HuH-7.5 (cell line): ENCODE measurements around the gene USP40.
"Not testable (repeated sequence)": the region's sequence is repeated elsewhere in the genome, so short reads cannot be mapped to it uniquely, and the experiment has no call there.

Experiments used
- DNase-seq: peaks from one replicate; pipeline ENCODE4 v3.0.0; 2011; ENCODE audit warnings: low spot score

Gene USP40, protein sequence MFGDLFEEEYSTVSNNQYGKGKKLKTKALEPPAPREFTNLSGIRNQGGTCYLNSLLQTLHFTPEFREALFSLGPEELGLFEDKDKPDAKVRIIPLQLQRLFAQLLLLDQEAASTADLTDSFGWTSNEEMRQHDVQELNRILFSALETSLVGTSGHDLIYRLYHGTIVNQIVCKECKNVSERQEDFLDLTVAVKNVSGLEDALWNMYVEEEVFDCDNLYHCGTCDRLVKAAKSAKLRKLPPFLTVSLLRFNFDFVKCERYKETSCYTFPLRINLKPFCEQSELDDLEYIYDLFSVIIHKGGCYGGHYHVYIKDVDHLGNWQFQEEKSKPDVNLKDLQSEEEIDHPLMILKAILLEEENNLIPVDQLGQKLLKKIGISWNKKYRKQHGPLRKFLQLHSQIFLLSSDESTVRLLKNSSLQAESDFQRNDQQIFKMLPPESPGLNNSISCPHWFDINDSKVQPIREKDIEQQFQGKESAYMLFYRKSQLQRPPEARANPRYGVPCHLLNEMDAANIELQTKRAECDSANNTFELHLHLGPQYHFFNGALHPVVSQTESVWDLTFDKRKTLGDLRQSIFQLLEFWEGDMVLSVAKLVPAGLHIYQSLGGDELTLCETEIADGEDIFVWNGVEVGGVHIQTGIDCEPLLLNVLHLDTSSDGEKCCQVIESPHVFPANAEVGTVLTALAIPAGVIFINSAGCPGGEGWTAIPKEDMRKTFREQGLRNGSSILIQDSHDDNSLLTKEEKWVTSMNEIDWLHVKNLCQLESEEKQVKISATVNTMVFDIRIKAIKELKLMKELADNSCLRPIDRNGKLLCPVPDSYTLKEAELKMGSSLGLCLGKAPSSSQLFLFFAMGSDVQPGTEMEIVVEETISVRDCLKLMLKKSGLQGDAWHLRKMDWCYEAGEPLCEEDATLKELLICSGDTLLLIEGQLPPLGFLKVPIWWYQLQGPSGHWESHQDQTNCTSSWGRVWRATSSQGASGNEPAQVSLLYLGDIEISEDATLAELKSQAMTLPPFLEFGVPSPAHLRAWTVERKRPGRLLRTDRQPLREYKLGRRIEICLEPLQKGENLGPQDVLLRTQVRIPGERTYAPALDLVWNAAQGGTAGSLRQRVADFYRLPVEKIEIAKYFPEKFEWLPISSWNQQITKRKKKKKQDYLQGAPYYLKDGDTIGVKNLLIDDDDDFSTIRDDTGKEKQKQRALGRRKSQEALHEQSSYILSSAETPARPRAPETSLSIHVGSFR

DNA sequence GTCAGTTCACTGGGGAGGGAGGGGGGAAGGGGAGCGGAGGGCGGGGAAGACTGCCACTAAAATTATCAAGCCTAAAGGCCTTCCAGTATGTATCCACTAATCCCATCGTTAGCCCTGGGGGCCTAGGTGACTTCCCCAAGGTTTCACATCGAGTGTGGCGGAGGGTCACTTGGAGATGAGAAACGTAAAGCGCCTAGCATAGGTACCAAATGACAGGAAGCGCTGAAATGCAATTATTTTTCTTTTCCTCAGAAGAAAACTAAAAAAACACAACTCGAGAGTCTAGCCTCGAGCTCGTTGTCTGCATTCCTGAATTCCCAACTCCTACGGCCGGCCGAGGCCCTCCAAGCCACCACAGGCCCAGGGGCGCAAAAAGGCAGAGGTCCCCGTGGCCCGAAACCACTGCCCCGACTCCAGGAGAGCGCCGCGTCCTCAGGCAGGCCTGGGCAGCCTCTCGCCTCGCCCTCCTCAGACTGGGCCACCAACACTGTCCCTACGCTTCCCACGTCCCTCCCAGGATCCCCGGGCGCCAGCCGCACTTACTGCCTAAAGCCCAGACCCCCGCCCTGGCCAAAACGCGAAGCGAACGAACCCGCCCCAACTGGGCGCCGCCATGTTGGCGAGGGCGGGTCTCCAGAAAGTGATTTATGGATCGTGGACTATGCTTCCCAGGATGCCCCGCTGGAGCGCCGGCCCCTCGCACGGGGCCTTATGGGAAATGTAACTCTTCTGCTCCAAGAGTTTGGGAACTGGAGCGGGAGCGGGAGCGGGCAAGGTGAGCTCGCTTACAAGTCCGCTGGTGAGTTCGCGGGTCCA lies at the start of gene USP40:
TSS of gene USP40 (minus strand) at position 642 of the 816 bp plus-strand sequence. CDS start 1,228 bp downstream, outside the sequence.
- DNase-seq: peak; percentile 49

DNA sequence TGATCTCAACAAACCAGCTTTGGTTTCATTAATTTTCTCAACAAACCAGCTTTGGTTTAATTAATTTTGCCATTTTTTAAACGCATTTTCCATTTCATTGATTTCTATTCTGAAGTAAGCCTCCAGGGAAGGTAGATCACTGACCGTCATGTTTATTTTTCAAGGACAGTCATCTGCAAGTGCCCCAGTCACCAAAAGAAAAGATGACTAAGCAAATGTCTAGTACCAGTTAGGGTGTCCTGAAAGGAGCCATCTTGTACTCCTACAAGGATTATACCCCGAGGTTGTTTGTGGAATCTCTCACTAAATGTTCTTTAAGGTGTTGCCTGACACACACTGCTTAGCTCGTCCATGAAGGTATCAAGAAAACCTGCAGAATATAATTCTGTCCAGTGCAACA lies 44.7 kb upstream of the USP40 start:
- DNase-seq: no peak

DNA sequence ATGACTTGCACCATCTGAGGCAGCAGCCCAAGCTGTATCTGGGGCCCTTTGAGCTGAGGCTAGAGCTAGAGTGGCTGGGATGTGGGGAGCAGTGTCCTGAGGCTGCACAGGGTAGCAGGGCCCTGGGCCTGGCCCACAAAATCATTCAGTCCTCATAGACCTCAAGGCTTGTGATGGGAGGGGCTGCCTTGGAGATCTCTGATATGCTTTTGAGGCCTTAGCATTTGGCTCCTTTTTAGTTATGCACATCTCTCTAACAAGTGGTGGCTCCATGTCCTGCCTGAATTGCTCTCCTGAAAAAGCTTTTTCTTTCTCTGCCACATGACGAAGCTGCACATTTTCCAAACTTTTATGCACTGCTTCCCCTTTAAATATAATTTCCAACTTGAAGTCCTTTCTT lies 39.1 kb upstream of the USP40 start:
- DNase-seq: no peak

DNA sequence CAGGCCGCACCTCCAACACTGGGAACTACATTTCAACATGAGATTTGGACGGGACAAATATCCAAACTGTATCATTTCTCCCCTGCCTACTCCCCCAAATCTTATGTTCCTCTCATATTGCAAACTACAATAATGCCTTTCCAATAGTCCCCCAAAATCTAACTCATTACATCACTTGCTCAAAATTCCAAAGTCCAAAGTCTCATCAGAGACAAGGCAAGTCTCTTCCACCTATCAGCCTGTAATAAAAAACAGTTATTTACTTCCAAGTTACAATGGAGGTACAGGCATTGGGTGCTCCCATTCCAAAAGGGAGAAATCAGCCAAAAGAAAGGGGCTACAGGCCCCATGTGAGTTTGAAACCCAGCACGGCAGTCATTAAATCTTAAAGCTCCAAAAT lies 38.2 kb upstream of the USP40 start:
- DNase-seq: no peak

DNA sequence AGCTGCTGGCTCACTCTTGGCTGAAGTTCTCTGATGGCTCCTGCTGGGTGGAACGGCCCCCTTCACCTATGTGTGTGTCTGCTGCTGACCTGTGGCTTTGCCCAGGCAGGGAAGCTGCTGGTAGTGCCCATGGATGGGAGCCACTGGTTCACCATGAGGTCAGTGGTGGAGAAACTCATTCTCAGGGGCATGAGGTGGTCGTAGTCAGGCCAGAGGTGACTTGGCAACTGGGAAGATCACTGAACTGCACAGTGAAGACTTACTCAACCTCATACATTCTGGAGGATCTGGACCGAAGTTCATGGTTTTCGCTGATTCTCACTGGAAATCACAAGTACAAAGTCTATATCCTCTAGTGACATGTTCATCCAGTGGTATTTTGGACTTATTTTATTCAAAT lies 36.9 kb upstream of the USP40 start:
- no peak for DNase-seq

DNA sequence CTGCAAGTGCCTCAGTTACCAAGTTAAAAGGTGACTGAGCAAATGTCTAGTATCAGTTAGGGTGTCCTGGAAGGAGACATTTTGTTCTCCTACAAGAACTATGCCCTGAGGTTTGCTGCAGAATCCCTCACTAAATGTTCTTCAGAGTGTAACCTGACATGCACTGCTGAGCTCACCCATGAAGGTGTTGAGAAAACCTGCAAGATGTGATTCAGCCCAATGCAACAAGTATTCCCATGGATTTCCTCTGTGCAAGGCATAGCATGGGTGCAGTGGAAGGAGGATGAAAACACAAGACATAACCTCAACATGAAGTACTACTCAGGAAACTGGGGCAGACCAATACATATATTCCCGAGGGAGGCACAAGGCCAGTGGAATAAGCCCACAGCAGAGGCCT lies 35.5 kb upstream of the USP40 start:
- DNase-seq: no peak

DNA sequence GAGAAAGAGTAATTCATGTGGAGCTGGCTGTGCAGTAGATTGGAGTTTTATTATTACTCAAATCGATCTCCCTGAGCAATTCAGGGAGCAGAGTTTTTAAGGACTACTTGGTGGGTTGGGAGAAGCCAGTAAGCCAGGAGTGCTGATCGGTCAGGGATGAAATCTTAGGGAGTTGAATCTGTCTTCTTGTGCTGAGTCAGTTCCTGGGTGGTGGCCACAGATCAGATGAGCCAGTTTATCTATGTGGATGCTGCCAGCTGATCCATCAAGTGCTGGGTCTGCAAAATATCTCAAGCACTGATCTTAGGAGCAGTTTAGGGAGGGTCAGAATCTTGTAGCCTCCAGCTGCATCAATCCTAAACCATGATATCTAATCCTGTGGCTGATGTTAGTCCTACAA lies 33.8 kb upstream of the USP40 start:
- DNase-seq: no peak

DNA sequence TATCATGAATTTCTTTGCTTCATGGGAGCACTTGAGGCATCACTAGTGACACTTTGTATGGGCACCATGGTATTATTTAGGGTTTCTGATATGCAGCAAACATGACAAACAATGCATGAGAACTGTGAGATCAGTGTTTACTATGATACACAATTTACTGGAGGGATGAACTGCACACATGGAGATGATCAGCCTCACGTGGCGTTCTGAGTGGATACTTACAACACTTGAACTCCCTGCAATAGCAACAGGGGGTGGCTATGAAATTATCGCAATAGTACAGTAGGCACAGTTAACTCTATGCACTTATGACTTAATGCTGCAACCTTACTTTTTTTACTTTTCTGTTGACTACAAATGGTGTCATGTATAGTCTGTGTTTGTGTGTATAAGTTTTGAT lies 32.4 kb upstream of the USP40 start:
- no peak for DNase-seq

DNA sequence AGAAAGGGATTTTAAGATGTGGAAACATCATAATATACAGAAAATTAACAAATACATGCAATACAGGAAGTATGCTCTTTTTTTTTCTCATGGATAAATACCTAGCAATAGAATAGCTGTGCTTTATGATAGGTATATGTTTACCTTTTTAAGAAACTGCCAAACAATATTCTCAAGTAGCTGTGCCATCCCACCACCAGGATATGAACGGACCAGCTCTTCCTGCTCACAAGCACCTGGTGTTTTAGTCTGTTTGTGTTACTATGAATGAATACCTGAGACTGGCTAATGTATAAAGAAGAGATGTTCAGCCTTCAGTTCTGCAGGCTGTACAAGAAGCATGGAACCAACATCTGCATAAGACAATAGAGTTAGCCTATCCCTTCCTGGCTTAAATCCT lies 30.9 kb upstream of the USP40 start:
- DNase-seq: no peak

DNA sequence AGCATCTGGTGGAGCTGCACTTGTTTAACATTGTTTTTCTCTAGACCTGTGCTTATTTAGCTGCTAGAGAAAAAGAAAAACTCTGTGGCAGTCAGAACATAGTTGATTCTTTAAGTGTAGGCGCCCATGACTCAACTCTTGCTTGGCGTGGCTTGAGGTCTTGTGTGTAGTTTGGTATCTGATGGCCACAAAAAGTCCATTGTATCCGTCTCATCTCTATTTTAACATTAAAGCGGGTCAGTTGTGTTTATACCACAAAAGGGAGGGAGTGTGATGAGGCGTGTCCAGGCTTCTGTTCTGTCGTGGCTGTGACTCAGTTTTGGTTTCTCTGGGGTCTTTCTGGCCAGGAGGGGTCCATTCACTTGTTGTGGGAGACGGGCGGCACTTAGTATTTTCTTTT lies 26.6 kb upstream of the USP40 start:
- no peak for DNase-seq

DNA sequence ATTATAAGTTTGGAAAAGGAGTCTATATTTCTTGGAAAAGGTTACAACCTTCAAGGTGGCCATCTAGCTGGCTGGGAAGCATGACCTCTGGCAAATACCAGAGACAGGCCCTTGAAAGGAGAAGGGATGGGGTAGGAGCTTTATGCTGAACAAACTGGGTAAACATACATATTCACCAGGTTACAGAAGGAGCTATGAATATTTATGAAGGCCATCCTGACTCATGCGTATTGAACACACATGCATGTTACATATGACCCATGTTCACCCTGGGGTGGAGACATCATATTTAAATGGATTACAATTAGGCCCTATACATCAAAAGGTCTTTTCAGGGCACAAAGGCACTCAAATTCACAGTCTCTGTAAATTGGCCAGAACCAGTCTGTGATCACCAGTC lies 26.1 kb upstream of the USP40 start:
- DNase-seq: not testable (repeated sequence)

DNA sequence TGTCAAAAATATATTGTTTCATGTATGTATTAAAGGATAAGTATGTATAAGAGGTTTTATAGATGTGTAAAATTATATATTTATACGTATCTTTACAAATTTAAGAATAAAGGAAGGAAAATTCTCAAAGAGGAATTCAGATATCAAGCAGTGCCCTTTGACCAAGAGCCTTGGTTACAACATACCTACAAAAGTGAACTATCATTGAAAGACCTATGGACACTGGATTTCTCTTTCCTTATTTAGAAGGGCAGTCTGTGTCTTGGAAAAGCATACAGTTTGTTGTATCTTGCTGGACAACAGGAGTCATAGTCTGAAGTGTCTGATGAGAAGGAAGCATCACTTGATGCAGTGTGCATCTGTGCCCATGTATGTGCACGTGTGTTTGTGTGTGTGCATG lies 21.8 kb upstream of the USP40 start:
- DNase-seq: no peak

DNA sequence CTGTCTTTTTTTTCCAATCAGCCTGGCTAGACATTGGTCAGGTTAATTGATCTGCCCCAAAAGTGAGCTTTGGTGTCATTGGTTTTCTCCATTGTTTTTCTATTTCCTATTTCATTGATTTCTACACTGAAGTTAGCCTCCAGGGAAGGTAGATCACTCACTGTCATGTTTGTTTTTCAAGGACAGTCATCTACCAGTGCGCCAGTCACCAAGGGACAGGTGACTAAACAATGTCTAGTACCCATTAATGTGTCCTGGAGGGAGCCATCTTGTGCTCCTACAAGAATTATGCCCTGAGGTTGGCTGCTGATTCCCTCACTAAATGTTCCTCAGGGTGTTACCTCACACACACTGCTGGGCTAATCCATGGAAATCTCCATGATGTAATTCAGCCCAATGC lies 17.6 kb upstream of the USP40 start:
- no peak for DNase-seq

DNA sequence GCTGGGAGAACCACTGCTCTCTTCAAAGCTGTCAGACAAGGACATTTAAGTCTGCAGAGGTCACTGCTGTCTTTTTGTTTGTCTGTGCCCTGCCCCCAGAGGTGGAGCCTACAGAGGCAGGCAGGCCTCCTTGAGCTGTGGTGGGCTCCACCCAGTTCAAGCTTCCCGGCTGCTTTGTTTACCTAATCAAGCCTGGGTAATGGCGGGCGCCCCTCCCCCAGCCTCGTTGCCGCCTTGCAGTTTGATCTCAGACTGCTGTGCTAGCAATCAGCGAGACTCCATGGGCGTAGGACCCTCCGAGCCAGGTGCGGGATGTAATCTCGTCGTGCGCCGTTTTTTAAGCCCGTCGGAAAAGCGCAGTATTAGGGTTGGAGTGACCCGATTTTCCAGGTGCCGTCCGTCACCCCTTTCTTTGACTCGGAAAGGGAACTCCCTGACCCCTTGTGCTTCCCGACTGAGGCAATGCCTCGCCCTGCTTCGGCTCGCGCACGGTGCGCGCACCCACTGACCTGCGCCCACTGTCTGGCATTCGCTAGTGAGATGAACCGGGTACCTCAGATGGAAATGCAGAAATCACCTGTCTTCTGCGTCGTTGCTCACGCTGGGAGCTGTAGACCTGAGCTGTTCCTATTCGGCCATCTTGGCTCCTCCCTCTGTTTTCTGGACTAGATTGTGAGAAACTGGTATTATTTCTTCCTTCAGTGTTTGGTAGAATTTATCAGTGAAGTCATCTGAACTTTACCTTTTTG lies 16.8 kb upstream of the USP40 start:
- DNase-seq: not testable (repeated sequence)

DNA sequence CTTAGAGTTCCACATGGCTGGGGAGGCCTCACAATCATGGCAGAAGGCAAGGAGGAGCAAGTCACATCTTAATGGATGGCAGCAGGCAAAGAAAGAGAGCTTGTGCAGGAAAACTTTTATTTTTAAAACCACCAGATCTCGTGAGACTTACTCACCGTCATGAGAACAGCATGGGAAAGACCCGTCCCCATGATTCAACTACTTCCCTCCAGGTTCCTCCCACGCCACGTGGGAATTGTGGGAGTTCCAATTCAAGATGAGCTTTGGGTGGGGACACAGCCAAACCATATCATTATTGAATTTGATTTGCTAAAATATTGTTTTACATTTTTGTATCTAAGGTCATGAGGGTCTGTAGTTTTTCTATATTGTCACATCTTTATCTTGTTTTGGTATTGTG lies 10.8 kb upstream of the USP40 start:
- DNase-seq: not testable (repeated sequence)

DNA sequence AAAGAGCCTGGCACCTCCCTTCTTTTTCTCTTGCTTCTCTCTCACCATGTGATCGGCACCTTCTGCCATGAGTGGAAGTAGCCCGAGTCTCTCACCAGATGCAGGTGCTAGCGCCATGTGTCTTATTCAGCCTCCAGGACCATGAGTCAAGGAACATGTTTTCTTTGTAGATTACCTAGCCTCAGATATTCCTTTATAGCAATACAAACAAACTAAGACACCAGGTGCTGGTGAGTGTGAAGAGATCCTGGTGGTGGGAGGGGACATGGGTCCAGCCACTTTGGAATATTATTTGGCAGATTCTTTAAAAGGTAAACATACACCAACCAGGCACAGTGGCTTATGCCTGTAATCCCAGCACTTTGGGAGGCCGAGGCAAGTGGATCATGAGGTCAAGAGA lies 5.9 kb upstream of the USP40 start:
- no peak for DNase-seq

DNA sequence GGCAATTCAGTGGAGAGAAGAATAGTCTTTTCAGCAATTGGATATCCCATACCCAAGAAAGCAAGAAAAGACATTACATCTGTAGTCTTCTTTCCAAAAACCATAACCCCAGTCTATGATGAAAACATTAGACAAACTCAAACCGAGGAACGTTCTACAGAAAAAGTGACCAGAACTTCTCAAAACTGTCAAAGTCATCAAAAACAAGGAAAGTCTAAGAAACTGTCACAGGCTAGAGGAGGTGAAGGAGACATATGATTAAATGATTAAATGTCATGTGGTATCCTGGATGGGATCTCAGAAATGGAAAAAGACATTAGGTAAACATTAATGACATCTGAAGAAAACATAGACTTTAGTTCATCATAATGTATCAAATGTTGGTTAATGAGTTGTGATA lies 4.9 kb upstream of the USP40 start:
- no peak for DNase-seq

DNA sequence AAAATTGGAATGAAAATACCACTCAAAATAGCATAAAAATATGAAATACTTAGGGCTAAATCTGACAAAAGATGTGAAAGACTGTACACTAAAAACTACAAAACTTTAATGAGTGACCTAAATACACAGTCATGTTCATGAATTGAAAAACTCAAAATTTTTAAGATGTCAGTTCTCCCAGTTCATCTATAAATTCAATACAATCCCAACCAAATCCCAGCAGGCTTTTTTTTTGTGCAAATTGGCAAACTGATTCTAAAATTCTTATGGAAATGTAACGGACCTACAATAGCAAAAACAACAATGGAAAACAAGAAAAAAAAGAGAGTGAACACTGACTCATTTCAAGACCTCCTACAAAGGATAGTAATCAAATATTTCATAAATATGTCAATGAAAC lies 4.4 kb upstream of the USP40 start:
- DNase-seq: no peak

DNA sequence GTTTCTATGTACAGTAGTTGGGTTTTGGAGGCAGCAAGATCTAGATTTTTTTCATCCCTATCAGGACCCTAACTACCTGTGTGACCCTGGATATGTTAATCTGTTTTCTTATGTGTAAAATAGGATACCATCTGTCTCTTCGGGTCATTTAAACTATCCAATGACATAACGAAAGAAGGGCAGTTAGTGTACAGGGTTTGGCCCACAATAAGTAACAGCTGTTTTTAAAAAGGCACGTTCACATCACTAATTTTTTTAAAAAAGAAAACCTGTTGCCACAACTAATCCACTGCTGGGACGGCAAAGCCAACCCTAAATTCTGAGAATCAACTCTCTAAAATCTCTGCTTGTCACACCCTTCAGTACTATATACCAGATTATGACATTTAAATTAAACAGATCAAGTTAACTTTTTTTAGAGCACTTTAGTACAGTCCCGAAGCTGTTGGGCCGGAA lies 869 bp downstream of the USP40 start:
- DNase-seq: no peak

DNA sequence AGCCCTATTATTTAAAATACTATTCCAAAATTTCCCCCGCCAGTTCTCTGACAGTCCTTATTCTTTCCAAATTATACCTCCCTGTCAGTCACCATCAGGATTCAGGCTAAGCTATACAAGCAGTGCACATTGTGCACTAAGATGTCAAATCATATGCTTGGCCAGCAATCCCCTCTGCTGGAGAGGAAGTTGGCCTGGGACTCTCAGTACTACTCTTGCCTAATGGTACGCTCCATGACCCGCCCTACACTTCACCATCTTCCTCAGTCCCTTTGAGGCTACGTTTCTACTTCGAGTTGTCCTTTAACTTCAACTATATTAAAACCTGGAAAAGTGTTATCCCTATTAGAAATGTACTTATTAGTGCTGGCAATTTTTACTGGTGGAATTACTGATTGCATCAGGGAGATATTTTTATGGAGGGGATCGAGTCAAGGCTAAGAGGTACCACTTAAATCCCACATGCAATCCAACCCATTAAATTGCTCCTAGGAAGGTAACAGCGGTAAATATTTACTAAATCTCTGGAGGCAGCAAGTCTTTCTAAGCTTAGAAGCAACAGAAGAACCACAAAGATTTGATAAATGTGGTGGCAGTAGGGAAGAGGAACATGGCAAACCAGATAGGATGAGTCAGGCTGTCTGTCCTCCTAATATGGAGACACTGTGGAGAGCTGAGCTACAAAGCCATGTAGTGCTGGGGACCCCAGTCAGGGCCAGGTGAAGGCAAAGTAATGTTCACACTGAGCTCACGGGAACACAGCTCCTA lies 2.7 kb downstream of the USP40 start:
- no peak for DNase-seq
